H9 (cell line): ENCODE data around the gene CEMIP2. TPM values are rescaled to one million over a fixed set of nuclear protein-coding genes. Genes with fewer than 3 reads are reported as not detected.

Source experiments
- DNase-seq: peaks from one replicate; pipeline ENCODE4 v3.0.0-alpha.2; 2017
- H2AFZ ChIP-seq: one replicate; pipeline ENCODE4 v1.6.1; 2013; ENCODE audit warnings: mild to moderate bottlenecking, low read length, control low read depth, moderate library complexity
- H2AK5ac ChIP-seq: 2 replicates; pipeline ENCODE4 v1.6.1; 2013; ENCODE audit warnings: low read length, control low read depth, mixed read lengths; ENCODE audit not compliant: insufficient read length
- H2BK120ac ChIP-seq: one replicate; pipeline ENCODE4 v1.6.1; 2013; ENCODE audit warnings: low read depth, mild to moderate bottlenecking, low read length, control low read depth, inconsistent platforms; ENCODE audit not compliant: poor library complexity, severe bottlenecking
- H2BK12ac ChIP-seq: 2 replicates; pipeline ENCODE4 v1.6.1; 2013; ENCODE audit warnings: low read length, control low read depth, mixed read lengths, low read depth; ENCODE audit not compliant: insufficient read length
- H2BK15ac ChIP-seq: 2 replicates; pipeline ENCODE4 v1.6.1; 2013; ENCODE audit warnings: low read depth, low read length, control low read depth
- H2BK20ac ChIP-seq: one replicate; pipeline ENCODE4 v1.6.1; 2013; ENCODE audit warnings: low read depth, mild to moderate bottlenecking, low read length, control low read depth, inconsistent platforms; ENCODE audit not compliant: poor library complexity, severe bottlenecking
- H2BK5ac ChIP-seq: 2 replicates; pipeline ENCODE4 v1.6.1; 2013; ENCODE audit warnings: low read length, control low read depth, mixed read lengths; ENCODE audit not compliant: insufficient read length
- H3K14ac ChIP-seq: 2 replicates; pipeline ENCODE4 v1.6.1; 2013; ENCODE audit warnings: low read length, control low read depth; ENCODE audit not compliant: insufficient read depth
- H3K18ac ChIP-seq: 2 replicates; pipeline ENCODE4 v1.6.1; 2013; ENCODE audit warnings: low read depth, mild to moderate bottlenecking, mixed read lengths, low read length, control low read depth; ENCODE audit not compliant: insufficient read length
- H3K23ac ChIP-seq: 2 replicates; pipeline ENCODE4 v1.6.1; 2013; ENCODE audit warnings: low read length, control low read depth, mixed read lengths, low read depth; ENCODE audit not compliant: insufficient read length
- H3K23me2 ChIP-seq: 2 replicates; pipeline ENCODE4 v1.6.1; 2013; ENCODE audit warnings: low read depth, mild to moderate bottlenecking, mixed read lengths, low read length, control low read depth; ENCODE audit not compliant: insufficient read length, poor library complexity, severe bottlenecking
- H3K27ac ChIP-seq: 2 replicates; pipeline ENCODE4 v1.5.1; 2013; ENCODE audit warnings: low read length, control low read depth, mixed read lengths, low read depth; ENCODE audit not compliant: insufficient read length
- H3K27me3 ChIP-seq: 2 replicates; pipeline ENCODE4 v1.6.1; 2013; ENCODE audit warnings: low read length, control low read depth, inconsistent platforms; ENCODE audit not compliant: insufficient read depth
- H3K4ac ChIP-seq: 2 replicates; pipeline ENCODE4 v1.6.1; 2013; ENCODE audit warnings: low read depth, mild to moderate bottlenecking, control low read depth, inconsistent platforms, low read length, moderate library complexity
- H3K4me1 ChIP-seq: 2 replicates; pipeline ENCODE4 v1.6.1; 2013; ENCODE audit warnings: low read length, control low read depth, inconsistent platforms; ENCODE audit not compliant: insufficient read depth
- H3K4me2 ChIP-seq: 2 replicates; pipeline ENCODE4 v1.6.1; 2013; ENCODE audit warnings: low read length, control low read depth, mixed read lengths; ENCODE audit not compliant: insufficient read length, insufficient read depth
- H3K56ac ChIP-seq: 2 replicates; pipeline ENCODE4 v1.6.1; 2013; ENCODE audit warnings: low read depth, mild to moderate bottlenecking, mixed read lengths, low read length, control low read depth; ENCODE audit not compliant: insufficient read length
- H3K79me1 ChIP-seq: 2 replicates; pipeline ENCODE4 v1.6.1; 2013; ENCODE audit warnings: low read depth, mild to moderate bottlenecking, moderate library complexity, low read length, control low read depth, inconsistent platforms; ENCODE audit not compliant: insufficient read depth, poor library complexity, severe bottlenecking
- H3K79me2 ChIP-seq: 2 replicates; pipeline ENCODE4 v1.6.1; 2013; ENCODE audit warnings: low read length, control low read depth, inconsistent platforms; ENCODE audit not compliant: insufficient read depth
- H3K9ac ChIP-seq: 2 replicates; pipeline ENCODE4 v1.6.1; 2013; ENCODE audit warnings: low read length, control low read depth, mixed read lengths; ENCODE audit not compliant: insufficient read length; ENCODE audit errors: extremely low read depth
- H3K9me3 ChIP-seq: one replicate; pipeline ENCODE4 v1.6.1; 2013; ENCODE audit warnings: low read depth, low read length, inconsistent platforms; ENCODE audit not compliant: control insufficient read depth
- H3T11ph ChIP-seq: one replicate; pipeline ENCODE4 v1.6.1; 2013; ENCODE audit warnings: mild to moderate bottlenecking, low read length, control low read depth, inconsistent platforms
- H4K20me1 ChIP-seq: one replicate; pipeline ENCODE4 v1.6.1; 2013; ENCODE audit not compliant: control insufficient read depth, insufficient read length, insufficient read depth
- H4K5ac ChIP-seq: 2 replicates; pipeline ENCODE4 v1.6.1; 2013; ENCODE audit warnings: low read depth, mild to moderate bottlenecking, mixed read lengths, low read length, control low read depth; ENCODE audit not compliant: insufficient read length
- H4K8ac ChIP-seq: replicated peaks from 2 replicates; pipeline ENCODE4 v1.6.1; 2013; ENCODE audit warnings: low read length, control low read depth, mixed read lengths, low read depth; ENCODE audit not compliant: insufficient read length
- H4K91ac ChIP-seq: 2 replicates; pipeline ENCODE4 v1.6.1; 2013; ENCODE audit warnings: low read depth, mild to moderate bottlenecking, moderate library complexity, mixed read lengths, low read length, control low read depth; ENCODE audit not compliant: insufficient read length
- H3K27ac Mint-ChIP-seq, 3 experiments: 2 replicates in 2 of 3; 3 replicates in 1 of 3; pipeline ENCODE4 v1.8.0; 2020 to 2021; ENCODE audit warnings: mixed read lengths in 3 of 3, mild to moderate bottlenecking in 1 of 3, moderate library complexity in 1 of 3
- H3K27me3 Mint-ChIP-seq: 2 replicates; pipeline ENCODE4 v1.8.0; 2021; ENCODE audit warnings: low read depth, mild to moderate bottlenecking, moderate library complexity, mixed read lengths
- H3K36me3 Mint-ChIP-seq, 3 experiments: 2 replicates in 2 of 3; 3 replicates in 1 of 3; pipeline ENCODE4 v1.8.0; 2020 to 2021; ENCODE audit warnings: low read depth in 3 of 3, mixed read lengths in 3 of 3; ENCODE audit not compliant: insufficient read depth in 1 of 3
- H3K4me1 Mint-ChIP-seq, 2 experiments: 2 replicates each; pipeline ENCODE4 v1.8.0; 2020; ENCODE audit warnings: mixed read lengths in 2 of 2
- H3K4me3 Mint-ChIP-seq, 2 experiments: 2 replicates in 1 of 2; 3 replicates in 1 of 2; pipeline ENCODE4 v1.8.0; 2020 to 2021; ENCODE audit warnings: mild to moderate bottlenecking in 2 of 2, mixed read lengths in 2 of 2, moderate library complexity in 1 of 2
- H3K9me3 Mint-ChIP-seq, 2 experiments: 2 replicates in 1 of 2; 3 replicates in 1 of 2; pipeline ENCODE4 v1.8.0; 2020; ENCODE audit warnings: mild to moderate bottlenecking in 2 of 2, mixed read lengths in 2 of 2, moderate library complexity in 1 of 2
- CTCF ChIP-seq: fragments of 200-600 bp; sonication (generic); conservative IDR thresholded peaks from 3 replicates; pipeline ENCODE4 v1.8.0; 2021; ENCODE audit warnings: antibody characterized with exemption, mild to moderate bottlenecking
- WGBS: extraction: QIAGEN DNeasy Blood & Tissue Kit; methylation state at CpG from one replicate; pipeline ENCODE4 v1.1.7; 2013; ENCODE audit warnings: missing lambda C conversion rate, low lambda C conversion rate, mixed read lengths; ENCODE audit not compliant: insufficient read length; ENCODE audit errors: extremely low coverage; 5-methylcytosine and 5-hydroxymethylcytosine counted together
- total RNA-seq: library from RNA; stranded (reverse); gene quantifications from 2 replicates; pipeline ENCODE4 v1.2.1, GENCODE V29; 2021

CEMIP2 gene
- total RNA-seq, 1 experiment from 2014 or later = 77.2 TPM

DNA sequence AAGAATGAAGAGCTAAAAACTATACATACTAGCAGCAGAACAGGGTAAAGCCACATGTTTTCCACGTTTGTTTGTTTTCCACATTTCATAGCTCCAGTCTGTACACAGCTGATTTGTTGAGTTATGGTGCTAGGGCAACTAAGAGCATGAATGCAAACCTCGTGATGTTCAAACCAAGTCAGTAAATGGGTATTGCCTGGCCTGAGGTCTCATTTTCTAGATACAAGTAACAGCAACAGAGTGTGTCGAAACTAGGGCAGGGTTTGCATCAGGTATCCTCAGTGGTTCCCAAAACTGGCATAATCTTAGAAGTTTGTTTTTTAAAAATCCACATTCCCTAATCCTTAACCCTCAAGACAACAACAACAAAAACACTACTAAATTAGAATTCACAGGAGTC lies 89.3 kb downstream of the CEMIP2 start:
- H4K20me1 ChIP-seq = no peaks in the 10 kb centered on the region
- H3K4ac ChIP-seq = no peak overlapping the region
- H2AFZ ChIP-seq = no peak overlapping the region
- no peaks in the 10 kb centered on the region for H3K23me2 ChIP-seq
- H3K18ac ChIP-seq = no peak overlapping the region
- H3K9me3 ChIP-seq = no peaks in the 10 kb centered on the region
- H2AK5ac ChIP-seq = no peak overlapping the region
- peaks cover 16 to 23% of the 10 kb centered on the region in 2 experiments for H3K4me1 Mint-ChIP-seq
- H4K91ac ChIP-seq = no peak overlapping the region
- H3K4me1 ChIP-seq = no peaks in the 10 kb centered on the region
- no CpG with 5 or more reads among the region's 3 CpGs for WGBS
- H3T11ph ChIP-seq = no peak overlapping the region
- H3K9ac ChIP-seq = no peak overlapping the region
- no peak overlapping the region for H3K27ac ChIP-seq
- no peak overlapping the region for H2BK5ac ChIP-seq
- H3K4me3 Mint-ChIP-seq = no peak overlapping the region
- H2BK120ac ChIP-seq = no peak overlapping the region
- no peak for DNase-seq
- H3K79me2 ChIP-seq = no peaks in the 10 kb centered on the region
- TF ChIP-seq CTCF = no peak
- no peak overlapping the region; a peak in 1 of 7 replicates for H3K27ac Mint-ChIP-seq
- no peak overlapping the region for H3K4me2 ChIP-seq
- no peak overlapping the region for H3K14ac ChIP-seq
- no peak overlapping the region for H3K56ac ChIP-seq
- H2BK20ac ChIP-seq = no peak overlapping the region
- no peak overlapping the region for H2BK12ac ChIP-seq
- H3K23ac ChIP-seq = no peak overlapping the region
- no peaks in the 10 kb centered on the region for H3K79me1 ChIP-seq
- H3K27me3 ChIP-seq = no peaks in the 10 kb centered on the region
- H4K8ac ChIP-seq = no peak overlapping the region
- no peaks in the 10 kb centered on the region for H3K27me3 Mint-ChIP-seq
- H3K36me3 Mint-ChIP-seq = peaks cover 2 to 31% (median 23%) of the 10 kb centered on the region in 3 experiments; a peak in 5 of 7 replicates
- H2BK15ac ChIP-seq = no peak overlapping the region
- H4K5ac ChIP-seq = no peak overlapping the region
- H3K9me3 Mint-ChIP-seq = peaks cover 3 to 13% of the 10 kb centered on the region in 2 experiments; a peak in 2 of 5 replicates
